Measurements from ENCODE around the gene TMEM51. TPM values are rescaled to one million over a fixed set of nuclear protein-coding genes. Genes with fewer than 3 reads are reported as not detected.
A peak's percentile ranks its signal among the peaks of the same experiment; 100 is the strongest.

The TMEM51 gene
- total and polyA plus RNA-seq, 9 of the 15 experiments (the other 6 are each of a cell fraction or from before 2014, with no cell fraction given), result 0.06 to 1.4 (median 0.58) TPM

DNA sequence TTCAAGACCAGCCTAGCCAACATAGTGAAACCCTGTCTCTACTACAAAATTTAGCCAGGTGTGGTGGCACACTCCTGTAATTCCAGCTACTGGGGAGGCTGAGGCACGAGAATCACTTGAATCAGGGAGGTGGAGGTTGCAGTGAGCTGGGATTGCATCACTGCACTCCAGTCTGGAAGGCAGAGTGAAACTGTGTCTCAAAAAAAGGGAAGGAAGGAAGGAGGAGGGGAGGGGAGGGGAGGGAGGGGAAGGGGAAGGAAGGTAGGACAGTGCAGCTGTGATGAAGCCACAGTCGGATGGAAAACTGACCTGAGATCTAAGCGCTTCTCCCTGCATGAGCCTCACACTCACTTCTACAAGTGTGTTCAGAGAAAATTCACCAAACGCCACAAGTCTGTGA is 71.4 kb downstream of the TMEM51 start:
- Histone ChIP-seq H3K36me3 (ENCODE audit: control insufficient read depth, insufficient read depth, low read length) (no peaks in the 10 kb centered on the region), H3K27ac (ENCODE audit: extremely low read depth, low read depth, low read length) (no peak overlapping the region), H3K9me1 (ENCODE audit: control insufficient read depth, insufficient read depth, low read length) (no peaks in the 10 kb centered on the region), H3K27me3 (ENCODE audit: control insufficient read depth in 2 of 2, insufficient read depth in 2 of 2, low read length in 2 of 2) (peaks cover 23 to 49% of the 10 kb centered on the region in 2 experiments), H3K9ac (ENCODE audit: insufficient read depth in 1 of 2, low read depth in 2 of 2, low read length in 2 of 2) (no peak overlapping the region), H3K4me1 (replicated peaks in 1 of 2; ENCODE audit: control insufficient read depth in 2 of 2, insufficient read depth in 2 of 2, low read length in 2 of 2) (peaks cover 0 to 10% of the 10 kb centered on the region in 2 experiments; a peak in 2 of 5 replicates), H3K9me3 (replicated peaks; ENCODE audit: control insufficient read depth, insufficient read depth, low read depth, low read length) (no peaks in the 10 kb centered on the region), H3K4me3 (no peak overlapping the region), H3K4me2 (ENCODE audit: insufficient read depth, low read length) (no peak overlapping the region), H2AFZ (ENCODE audit: low read depth, low read length) (no peak overlapping the region), H4K20me1 (replicated peaks; ENCODE audit: control insufficient read depth, insufficient read depth, low read length) (no peaks in the 10 kb centered on the region), H3K79me2 (ENCODE audit: control insufficient read depth, insufficient read depth, low read length) (no peaks in the 10 kb centered on the region)
- ATAC-seq, result no peak
- no peak for DNase-seq (ENCODE audit: extremely low read depth in 1 of 4, low spot score in 3 of 4)
- WGBS (ENCODE audit: insufficient coverage, low coverage, missing lambda C conversion rate), result 36% methylated on average over 4 of the region's 4 CpGs
- TF ChIP-seq, protein P1, sequence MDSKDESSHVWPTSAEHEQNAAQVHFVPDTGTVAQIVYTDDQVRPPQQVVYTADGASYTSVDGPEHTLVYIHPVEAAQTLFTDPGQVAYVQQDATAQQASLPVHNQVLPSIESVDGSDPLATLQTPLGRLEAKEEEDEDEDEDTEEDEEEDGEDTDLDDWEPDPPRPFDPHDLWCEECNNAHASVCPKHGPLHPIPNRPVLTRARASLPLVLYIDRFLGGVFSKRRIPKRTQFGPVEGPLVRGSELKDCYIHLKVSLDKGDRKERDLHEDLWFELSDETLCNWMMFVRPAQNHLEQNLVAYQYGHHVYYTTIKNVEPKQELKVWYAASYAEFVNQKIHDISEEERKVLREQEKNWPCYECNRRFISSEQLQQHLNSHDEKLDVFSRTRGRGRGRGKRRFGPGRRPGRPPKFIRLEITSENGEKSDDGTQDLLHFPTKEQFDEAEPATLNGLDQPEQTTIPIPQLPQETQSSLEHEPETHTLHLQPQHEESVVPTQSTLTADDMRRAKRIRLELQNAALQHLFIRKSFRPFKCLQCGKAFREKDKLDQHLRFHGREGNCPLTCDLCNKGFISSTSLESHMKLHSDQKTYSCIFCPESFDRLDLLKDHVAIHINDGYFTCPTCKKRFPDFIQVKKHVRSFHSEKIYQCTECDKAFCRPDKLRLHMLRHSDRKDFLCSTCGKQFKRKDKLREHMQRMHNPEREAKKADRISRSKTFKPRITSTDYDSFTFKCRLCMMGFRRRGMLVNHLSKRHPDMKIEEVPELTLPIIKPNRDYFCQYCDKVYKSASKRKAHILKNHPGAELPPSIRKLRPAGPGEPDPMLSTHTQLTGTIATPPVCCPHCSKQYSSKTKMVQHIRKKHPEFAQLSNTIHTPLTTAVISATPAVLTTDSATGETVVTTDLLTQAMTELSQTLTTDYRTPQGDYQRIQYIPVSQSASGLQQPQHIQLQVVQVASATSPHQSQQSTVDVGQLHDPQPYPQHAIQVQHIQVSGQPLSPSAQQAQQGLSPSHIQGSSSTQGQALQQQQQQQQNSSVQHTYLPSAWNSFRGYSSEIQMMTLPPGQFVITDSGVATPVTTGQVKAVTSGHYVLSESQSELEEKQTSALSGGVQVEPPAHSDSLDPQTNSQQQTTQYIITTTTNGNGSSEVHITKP (IDR thresholded peaks at IDR 0.05; ENCODE audit: partially characterized antibody), result no peak
- TF ChIP-seq CEBPB (tag; IDR thresholded peaks at IDR 0.05), result peak; percentile 55; the same call in 1 of the 2 replicates
- 0 out of 2 replicates have a peak, but pooled peaks have one; percentile 23 for TF ChIP-seq CEBPG (CRISPR knock-in tag; IDR thresholded peaks at IDR 0.05)
- peak in 1 of 2 experiments; percentile 68; a peak in 2 of 4 replicates for TF ChIP-seq CEBPG (tag; conservative IDR thresholded peaks at IDR 0.05 in 1 of 2, IDR thresholded peaks at IDR 0.05 in 1 of 2)
- TF ChIP-seq, protein P2, sequence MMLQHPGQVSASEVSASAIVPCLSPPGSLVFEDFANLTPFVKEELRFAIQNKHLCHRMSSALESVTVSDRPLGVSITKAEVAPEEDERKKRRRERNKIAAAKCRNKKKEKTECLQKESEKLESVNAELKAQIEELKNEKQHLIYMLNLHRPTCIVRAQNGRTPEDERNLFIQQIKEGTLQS (IDR thresholded peaks at IDR 0.05), result peak; percentile 50; the same call in 1 of the 2 replicates
- TF ChIP-seq, protein P2 (CRISPR knock-in tag; conservative IDR thresholded peaks at IDR 0.05), result no peak
- ChIA-PET CTCF (ENCODE audit: low intra/inter-chr PET ratio) (no interaction called here), POLR2A (interaction anchor here (1.1 to 1.6 kb wide), 2 partner anchors 22 to 29 kb away, joined by 3 to 4 read pairs; partner anchors contain the start of gene FHAD1)
- intact Hi-C loops (cut with micrococcal nuclease), result no loop called here
- BruUV-seq (replicated peaks), result no TSS peak
- no peak for FAIRE-seq
- in situ Hi-C loops (cut with MboI), result no loop called here
